GM12872 (cell line): Measurements from ENCODE around the gene CCDC137.

ENCODE experiments used
- TF ChIP-seq, protein P1 (sequence below): IDR thresholded peaks from 3 replicates; pipeline ENCODE4 v1.5.1; 2011; ENCODE audit warnings: low read depth, mild to moderate bottlenecking, low read length, moderate library complexity; ENCODE audit not compliant: insufficient read depth

Gene CCDC137

DNA sequence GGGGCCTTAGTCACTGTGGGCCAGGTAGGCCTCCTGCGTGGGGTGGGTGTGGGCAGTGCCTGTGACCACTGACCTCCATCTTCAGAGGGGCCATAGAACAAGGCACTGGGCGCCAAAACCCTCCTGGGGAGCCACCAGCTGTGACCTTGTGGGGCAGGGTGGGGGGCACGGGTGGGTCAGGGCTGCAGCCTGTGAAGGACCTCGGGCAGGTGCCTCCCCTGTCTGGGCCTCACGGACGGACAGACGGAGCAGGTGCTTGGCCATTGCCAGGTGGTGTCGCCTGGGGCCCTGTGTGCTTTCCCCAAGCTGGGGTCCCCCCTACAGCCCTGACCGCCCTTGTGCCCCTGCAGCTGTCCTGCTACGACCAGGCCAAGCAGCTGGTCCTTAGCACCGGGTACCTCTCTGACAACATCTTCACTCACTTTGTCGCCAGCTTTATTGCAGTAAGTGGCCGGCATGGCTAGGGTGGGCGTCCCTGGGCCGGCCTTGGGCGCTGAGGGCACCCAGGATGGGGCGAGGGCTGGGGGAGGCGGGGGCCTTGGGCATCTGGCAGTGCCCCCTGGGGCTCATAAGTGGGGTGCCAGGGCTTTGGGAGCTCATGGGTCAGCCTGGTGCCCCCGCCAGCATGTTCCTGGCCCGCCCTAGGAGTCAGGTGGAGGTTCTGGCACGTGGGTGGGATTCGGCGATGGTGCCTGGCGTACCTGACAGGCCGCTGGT, 50.7 kb downstream of the CCDC137 start:
- TF ChIP-seq, protein P1, sequence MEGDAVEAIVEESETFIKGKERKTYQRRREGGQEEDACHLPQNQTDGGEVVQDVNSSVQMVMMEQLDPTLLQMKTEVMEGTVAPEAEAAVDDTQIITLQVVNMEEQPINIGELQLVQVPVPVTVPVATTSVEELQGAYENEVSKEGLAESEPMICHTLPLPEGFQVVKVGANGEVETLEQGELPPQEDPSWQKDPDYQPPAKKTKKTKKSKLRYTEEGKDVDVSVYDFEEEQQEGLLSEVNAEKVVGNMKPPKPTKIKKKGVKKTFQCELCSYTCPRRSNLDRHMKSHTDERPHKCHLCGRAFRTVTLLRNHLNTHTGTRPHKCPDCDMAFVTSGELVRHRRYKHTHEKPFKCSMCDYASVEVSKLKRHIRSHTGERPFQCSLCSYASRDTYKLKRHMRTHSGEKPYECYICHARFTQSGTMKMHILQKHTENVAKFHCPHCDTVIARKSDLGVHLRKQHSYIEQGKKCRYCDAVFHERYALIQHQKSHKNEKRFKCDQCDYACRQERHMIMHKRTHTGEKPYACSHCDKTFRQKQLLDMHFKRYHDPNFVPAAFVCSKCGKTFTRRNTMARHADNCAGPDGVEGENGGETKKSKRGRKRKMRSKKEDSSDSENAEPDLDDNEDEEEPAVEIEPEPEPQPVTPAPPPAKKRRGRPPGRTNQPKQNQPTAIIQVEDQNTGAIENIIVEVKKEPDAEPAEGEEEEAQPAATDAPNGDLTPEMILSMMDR = no peak

DNA sequence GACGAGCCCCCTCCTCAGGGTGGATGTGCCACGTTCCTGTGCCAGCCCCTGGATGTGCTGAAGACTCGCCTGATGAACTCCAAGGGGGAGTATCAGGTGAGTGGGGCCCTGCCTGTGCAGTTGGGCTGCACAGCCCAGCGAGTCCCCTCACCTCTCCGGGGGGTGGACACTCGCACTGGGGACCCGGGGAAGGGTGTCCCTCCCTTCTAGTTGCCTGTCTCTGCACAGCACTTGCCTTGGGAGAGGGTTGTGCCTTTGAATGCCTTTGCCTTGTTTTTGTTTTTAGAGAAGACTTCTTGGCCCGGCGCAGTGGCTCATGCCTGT, 51.2 kb downstream of the CCDC137 start:
- TF ChIP-seq, protein P1 = no peak

DNA sequence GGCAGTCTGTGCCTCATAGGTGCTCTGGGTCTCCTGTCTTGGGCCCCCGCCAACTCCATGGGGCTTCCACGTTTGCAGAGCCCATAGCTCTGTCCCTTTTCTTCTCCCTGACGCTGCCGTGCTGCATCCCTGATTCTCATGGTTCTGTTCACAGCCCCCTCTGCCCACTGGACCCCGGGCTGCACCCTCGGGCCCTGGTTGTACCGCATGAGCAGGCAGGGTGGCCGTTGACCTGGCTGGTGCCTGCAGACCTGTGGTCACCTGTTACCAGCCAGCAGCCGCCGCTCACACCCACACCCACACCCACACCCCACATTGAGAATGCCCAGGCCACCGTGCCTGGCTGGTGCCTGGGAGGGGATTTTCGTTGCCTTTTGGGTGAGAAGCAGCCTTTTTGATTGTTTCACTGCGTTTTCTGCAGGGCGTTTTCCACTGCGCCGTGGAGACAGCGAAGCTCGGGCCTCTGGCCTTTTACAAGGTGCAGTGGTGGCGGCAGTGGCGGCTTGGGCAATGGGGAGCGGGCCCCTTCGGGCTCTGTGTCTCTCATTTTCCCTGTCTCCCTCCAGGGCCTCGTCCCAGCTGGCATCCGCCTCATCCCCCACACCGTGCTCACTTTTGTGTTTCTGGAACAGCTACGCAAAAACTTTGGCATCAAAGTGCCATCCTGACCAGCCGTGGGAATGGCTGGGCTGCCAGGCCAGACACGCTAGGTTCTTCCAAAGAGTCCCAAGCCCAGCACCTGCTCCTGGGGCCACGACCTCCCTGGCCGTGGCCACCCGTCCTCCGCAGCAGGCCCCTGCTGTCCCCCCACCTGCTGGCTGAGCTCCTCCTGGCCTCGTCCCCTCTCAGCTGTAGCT, 53.1 kb downstream of the CCDC137 start:
- TF ChIP-seq, protein P1 = no peak

DNA sequence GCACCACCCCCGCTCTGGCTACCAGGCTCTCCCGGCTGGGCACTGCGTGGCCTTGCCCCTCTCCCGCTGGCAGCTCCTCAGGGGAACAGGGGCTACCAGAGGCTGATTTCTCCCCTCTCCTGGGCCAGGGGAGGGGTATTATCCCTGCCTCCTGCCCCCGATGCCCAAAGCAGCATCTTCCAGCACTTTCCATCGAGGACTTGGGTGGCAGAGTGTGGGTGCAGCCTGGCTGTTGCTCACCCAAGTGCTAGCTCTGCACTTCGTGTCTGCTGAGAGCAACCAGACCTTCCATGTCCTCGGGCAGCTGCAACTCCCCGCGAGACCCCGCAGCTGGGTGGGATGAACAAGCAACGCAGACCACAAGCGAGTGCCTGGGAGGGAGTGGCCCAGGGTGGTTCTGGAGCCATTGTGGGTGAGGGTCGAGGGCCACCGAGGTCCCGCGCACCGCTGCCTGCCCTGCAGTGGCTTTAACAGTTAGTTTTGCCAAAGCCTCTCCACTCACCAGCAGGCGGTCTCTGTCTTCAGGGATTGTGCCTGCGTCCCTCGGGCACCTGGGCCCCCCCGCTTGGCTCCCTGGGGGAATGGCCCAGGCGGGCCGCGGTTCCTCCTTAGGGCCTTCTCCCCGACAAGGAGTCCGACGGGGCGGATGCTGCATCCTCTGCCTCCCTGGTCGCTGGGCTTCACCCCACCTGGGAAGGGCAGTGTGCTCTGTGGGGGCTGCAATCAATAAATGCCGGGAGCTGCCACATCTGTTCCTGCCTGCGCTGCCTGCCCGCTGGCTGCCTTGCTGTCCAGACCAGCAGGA, 53.9 kb downstream of the CCDC137 start:
- TF ChIP-seq, protein P1 = no peak

DNA sequence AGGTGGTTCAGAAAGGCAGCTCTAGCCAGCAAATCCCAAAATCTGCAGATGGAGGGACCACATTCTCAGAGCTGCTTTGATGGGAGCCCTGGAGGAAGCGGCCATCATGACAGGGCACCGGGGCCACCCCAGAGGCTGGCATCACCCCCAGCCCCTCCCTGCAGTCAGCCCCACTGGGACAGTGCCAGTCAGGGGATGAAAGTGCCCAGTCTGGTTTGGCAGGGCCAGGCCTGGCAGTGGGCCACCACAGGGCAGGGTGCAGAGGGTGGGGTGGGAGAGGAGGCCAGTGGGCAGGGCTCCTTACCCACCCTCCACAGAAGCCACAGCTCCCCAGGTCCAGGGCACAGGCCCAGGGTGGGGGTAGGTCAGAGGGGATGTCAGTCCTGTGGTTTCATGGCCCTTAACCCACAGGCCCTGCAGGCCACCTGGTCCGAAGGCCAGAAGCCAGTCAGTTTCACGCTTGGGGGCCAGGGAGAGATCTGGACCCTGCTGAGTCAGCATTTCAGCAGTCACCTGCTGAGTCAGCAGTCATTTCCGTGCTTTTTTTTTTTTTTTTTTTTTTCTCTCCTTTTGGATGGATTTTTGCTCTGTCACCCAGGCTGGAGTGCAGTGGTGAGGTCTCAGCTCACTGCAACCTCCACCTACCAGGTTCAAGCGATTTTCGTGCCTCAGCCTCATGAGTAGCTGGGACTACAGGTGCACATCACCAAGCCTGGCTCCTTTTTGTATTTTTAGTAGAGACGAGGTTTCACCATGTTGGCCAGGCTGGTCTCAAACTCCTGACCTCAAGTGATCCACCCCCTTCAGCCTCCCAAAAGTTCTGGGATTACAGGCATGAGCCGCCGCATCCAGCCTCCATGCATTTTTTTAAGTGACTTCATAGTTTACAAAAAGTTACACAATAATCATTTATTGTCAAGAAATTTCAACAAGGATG, 55.9 kb downstream of the CCDC137 start:
- TF ChIP-seq, protein P1 = no peak
